Measurements from ENCODE around the gene C10orf53. TPM values are rescaled to one million over a fixed set of nuclear protein-coding genes. Genes with fewer than 3 reads are reported as not detected.

Gene C10orf53
- total RNA-seq, 2 experiments from 2014 or later, result not detected

DNA sequence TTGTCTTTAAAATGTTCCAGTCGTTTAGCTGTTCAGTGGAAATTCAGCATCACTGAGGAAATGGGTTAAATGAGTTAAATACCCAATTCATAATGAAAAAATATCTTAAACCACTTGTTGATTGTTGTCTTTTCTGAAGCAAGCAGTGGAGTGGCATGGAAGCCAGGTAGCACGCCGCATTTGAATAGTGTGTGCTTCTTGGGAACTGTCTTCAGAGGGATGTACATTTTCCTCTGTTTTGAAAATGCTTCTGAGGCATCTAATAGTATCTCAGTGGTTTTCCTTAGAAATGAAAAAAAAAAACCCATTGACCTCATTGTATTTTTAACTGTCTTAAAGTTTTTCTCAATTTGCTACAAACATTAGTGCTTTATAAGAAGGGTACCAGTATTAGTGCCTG is 28.1 kb downstream of the C10orf53 start:
- Mint-ChIP-seq H3K9me3 (peaks cover 2% of the 10 kb centered on the region), H3K27ac (no peak overlapping the region), H3K27me3 (peaks cover 29% of the 10 kb centered on the region), H3K4me3 (no peak overlapping the region), H3K4me1 (ENCODE audit: low read depth) (no peaks in the 10 kb centered on the region), H3K36me3 (ENCODE audit: low read depth) (no peaks in the 10 kb centered on the region)
- Histone ChIP-seq H3K4me3 (ENCODE audit: low read length) (no peak overlapping the region), H3K27ac (ENCODE audit: low read depth in 1 of 2, low read length in 2 of 2) (no peak overlapping the region), H3K4me1 (ENCODE audit: insufficient read depth, low read length) (no peaks in the 10 kb centered on the region), H3K27me3 (ENCODE audit: control insufficient read depth in 1 of 2, insufficient read depth in 2 of 2, low read length in 2 of 2) (no peaks in the 10 kb centered on the region), H3K36me3 (ENCODE audit: insufficient read depth, low read length) (no peaks in the 10 kb centered on the region), H3K9me3 (ENCODE audit: control insufficient read depth in 1 of 2, insufficient read depth in 1 of 2, low read length in 2 of 2) (peaks cover 0 to 4% of the 10 kb centered on the region in 2 experiments)
- intact Hi-C loops (cut with DNase I, micrococcal nuclease), result no loop called here
- ChIA-PET POLR2A (no interaction called here), CTCF (no interaction called here)
- TF ChIP-seq, protein P1, sequence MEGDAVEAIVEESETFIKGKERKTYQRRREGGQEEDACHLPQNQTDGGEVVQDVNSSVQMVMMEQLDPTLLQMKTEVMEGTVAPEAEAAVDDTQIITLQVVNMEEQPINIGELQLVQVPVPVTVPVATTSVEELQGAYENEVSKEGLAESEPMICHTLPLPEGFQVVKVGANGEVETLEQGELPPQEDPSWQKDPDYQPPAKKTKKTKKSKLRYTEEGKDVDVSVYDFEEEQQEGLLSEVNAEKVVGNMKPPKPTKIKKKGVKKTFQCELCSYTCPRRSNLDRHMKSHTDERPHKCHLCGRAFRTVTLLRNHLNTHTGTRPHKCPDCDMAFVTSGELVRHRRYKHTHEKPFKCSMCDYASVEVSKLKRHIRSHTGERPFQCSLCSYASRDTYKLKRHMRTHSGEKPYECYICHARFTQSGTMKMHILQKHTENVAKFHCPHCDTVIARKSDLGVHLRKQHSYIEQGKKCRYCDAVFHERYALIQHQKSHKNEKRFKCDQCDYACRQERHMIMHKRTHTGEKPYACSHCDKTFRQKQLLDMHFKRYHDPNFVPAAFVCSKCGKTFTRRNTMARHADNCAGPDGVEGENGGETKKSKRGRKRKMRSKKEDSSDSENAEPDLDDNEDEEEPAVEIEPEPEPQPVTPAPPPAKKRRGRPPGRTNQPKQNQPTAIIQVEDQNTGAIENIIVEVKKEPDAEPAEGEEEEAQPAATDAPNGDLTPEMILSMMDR (IDR thresholded peaks at IDR 0.05), result no peak
- DNase-seq (no peak), ATAC-seq (ENCODE audit: poor library complexity) (no peak)

DNA sequence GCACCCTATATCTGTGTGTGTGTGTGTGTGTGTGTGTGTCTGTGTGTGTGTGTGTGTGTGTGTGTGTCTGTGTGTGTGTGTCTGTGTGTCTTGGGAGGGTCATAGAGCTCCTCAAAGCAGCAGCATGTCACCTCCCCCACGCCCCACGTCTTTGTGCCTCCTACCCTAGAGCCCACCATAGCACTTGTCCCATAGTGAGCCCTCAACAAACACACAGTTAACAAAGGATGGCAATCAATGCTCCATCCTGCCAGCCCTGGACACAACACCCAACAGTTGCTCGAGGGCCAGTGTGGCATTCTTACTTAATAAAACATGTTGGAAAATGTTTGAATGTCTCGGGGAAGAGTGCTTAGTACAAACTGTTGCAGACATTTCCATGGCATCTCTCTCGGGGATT is 30.5 kb downstream of the C10orf53 start:
- peaks cover 25% of the 10 kb centered on the region for H3K27me3 Mint-ChIP-seq
- H3K36me3 ChIP-seq (ENCODE audit: insufficient read depth, low read length), result no peaks in the 10 kb centered on the region
- no peaks in the 10 kb centered on the region for H3K9me3 Mint-ChIP-seq
- H3K4me1 ChIP-seq (ENCODE audit: insufficient read depth, low read length), result no peaks in the 10 kb centered on the region
- TF ChIP-seq, protein P1 (IDR thresholded peaks at IDR 0.05), result no peak
- ATAC-seq (ENCODE audit: poor library complexity), result no peak
- DNase-seq, result no peak
- POLR2A ChIA-PET, result no interaction called here
- intact Hi-C loops (cut with DNase I, micrococcal nuclease), result no loop called here
- CTCF ChIA-PET, result no interaction called here
- no peaks in the 10 kb centered on the region for H3K36me3 Mint-ChIP-seq (ENCODE audit: low read depth)
- H3K27ac ChIP-seq (ENCODE audit: low read depth in 1 of 2, low read length in 2 of 2), result no peak overlapping the region
- no peak overlapping the region for H3K4me3 ChIP-seq (ENCODE audit: low read length)
- no peak overlapping the region for H3K4me3 Mint-ChIP-seq
- no peaks in the 10 kb centered on the region for H3K4me1 Mint-ChIP-seq (ENCODE audit: low read depth)
- H3K27me3 ChIP-seq (ENCODE audit: control insufficient read depth in 1 of 2, insufficient read depth in 2 of 2, low read length in 2 of 2), result no peaks in the 10 kb centered on the region
- H3K9me3 ChIP-seq (ENCODE audit: control insufficient read depth in 1 of 2, insufficient read depth in 1 of 2, low read length in 2 of 2), result peaks cover 0 to 4% of the 10 kb centered on the region in 2 experiments
- H3K27ac Mint-ChIP-seq, result no peak overlapping the region

DNA sequence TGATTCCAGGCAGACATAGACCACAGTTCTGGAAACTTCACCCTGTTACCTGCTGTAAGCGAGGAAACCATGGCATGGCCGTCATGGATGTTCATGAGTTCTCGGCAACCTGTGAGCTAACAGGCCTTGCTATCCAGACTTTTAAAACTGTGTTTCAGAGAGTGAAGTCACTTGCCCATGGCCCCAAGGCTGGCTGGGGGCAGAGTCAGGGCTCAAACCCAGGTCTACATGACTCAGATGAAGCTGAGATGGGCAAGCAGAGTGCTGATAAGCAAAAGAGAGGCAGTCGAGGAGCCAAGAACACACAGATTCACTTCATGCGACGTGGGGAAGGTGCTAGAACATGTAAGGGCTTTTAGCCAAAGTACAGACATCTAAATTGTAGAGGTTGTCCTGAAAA is 31.5 kb downstream of the C10orf53 start:
- H3K4me1 ChIP-seq (ENCODE audit: insufficient read depth, low read length), result no peaks in the 10 kb centered on the region
- ATAC-seq (ENCODE audit: poor library complexity) (no peak), DNase-seq (no peak)
- no peak overlapping the region for H3K4me3 ChIP-seq (ENCODE audit: low read length)
- H3K9me3 ChIP-seq (ENCODE audit: control insufficient read depth in 1 of 2, insufficient read depth in 1 of 2, low read length in 2 of 2), result peaks cover 0 to 4% of the 10 kb centered on the region in 2 experiments
- H3K36me3 Mint-ChIP-seq (ENCODE audit: low read depth), result no peaks in the 10 kb centered on the region
- H3K36me3 ChIP-seq (ENCODE audit: insufficient read depth, low read length), result no peaks in the 10 kb centered on the region
- no peak overlapping the region for H3K27ac ChIP-seq (ENCODE audit: low read depth in 1 of 2, low read length in 2 of 2)
- H3K27me3 Mint-ChIP-seq, result peaks cover 25% of the 10 kb centered on the region
- TF ChIP-seq, protein P1 (IDR thresholded peaks at IDR 0.05), result no peak
- no peak overlapping the region for H3K4me3 Mint-ChIP-seq
- no peaks in the 10 kb centered on the region for H3K9me3 Mint-ChIP-seq
- intact Hi-C loops (cut with DNase I, micrococcal nuclease), result no loop called here
- H3K27ac Mint-ChIP-seq, result no peak overlapping the region
- no peaks in the 10 kb centered on the region for H3K4me1 Mint-ChIP-seq (ENCODE audit: low read depth)
- CTCF ChIA-PET, result no interaction called here
- POLR2A ChIA-PET, result no interaction called here
- H3K27me3 ChIP-seq (ENCODE audit: control insufficient read depth in 1 of 2, insufficient read depth in 2 of 2, low read length in 2 of 2), result no peaks in the 10 kb centered on the region
